OCI-LY1 (cell line): ENCODE data around the gene IFT57.

ENCODE experiments used
- H2AFZ ChIP-seq: fragments of 200-600 bp; sonication (generic), shearing (Covaris generic); 2 replicates; pipeline ENCODE4 v1.6.0; 2014; ENCODE audit warnings: antibody characterized with exemption, mild to moderate bottlenecking, low read length
- H3F3A ChIP-seq: fragments of 200-600 bp; sonication (generic), shearing (Covaris generic); 2 replicates; pipeline ENCODE4 v1.6.0; 2014; ENCODE audit warnings: mild to moderate bottlenecking, antibody characterized with exemption, low read length, moderate library complexity; ENCODE audit not compliant: insufficient read depth
- H3K27ac ChIP-seq: fragments of 200-600 bp; sonication (generic); 2 replicates; pipeline ENCODE4 v1.5.1; 2014; ENCODE audit warnings: low read length, mixed run types, mild to moderate bottlenecking, low read depth; ENCODE audit not compliant: poor library complexity, severe bottlenecking
- H3K27me3 ChIP-seq: fragments of 200-600 bp; sonication (generic); 2 replicates; pipeline ENCODE4 v1.6.0; 2014; ENCODE audit warnings: antibody characterized with exemption, mild to moderate bottlenecking, low read length, moderate library complexity; ENCODE audit not compliant: insufficient read depth
- H3K36me3 ChIP-seq: fragments of 200-600 bp; sonication (generic); 2 replicates; pipeline ENCODE4 v1.6.1; 2014; ENCODE audit warnings: mild to moderate bottlenecking, antibody characterized with exemption, low read length, moderate library complexity, mixed read lengths; ENCODE audit not compliant: insufficient read depth
- H3K4me1 ChIP-seq: fragments of 200-600 bp; sonication (generic); 2 replicates; pipeline ENCODE4 v1.5.1; 2014; ENCODE audit warnings: mild to moderate bottlenecking, low read length, moderate library complexity; ENCODE audit not compliant: insufficient read depth, severe bottlenecking
- H3K4me2 ChIP-seq: fragments of 200-600 bp; sonication (generic), shearing (Covaris generic); 2 replicates; pipeline ENCODE4 v1.6.1; 2014; ENCODE audit warnings: low read length
- H3K4me3 ChIP-seq: fragments of 200-600 bp; sonication (generic); 2 replicates; pipeline ENCODE4 v1.5.1; 2014; ENCODE audit warnings: low read length, low read depth, mild to moderate bottlenecking, mixed read lengths; ENCODE audit not compliant: poor library complexity, severe bottlenecking
- H3K79me2 ChIP-seq: fragments of 200-600 bp; shearing (Covaris generic); 2 replicates; pipeline ENCODE4 v1.6.1; 2016; ENCODE audit warnings: mixed run types, low read length, mixed read lengths; ENCODE audit not compliant: insufficient read depth
- H3K9ac ChIP-seq: fragments of 200-600 bp; sonication (generic), shearing (Covaris generic); 2 replicates; pipeline ENCODE4 v1.6.1; 2014; ENCODE audit warnings: mild to moderate bottlenecking, low read length, mixed read lengths
- H3K9me2 ChIP-seq: fragments of 200-600 bp; sonication (generic), shearing (Covaris generic); 2 replicates; pipeline ENCODE4 v1.6.1; 2014; ENCODE audit warnings: low read depth, mild to moderate bottlenecking, low read length, mixed read lengths
- H3K9me3 ChIP-seq: fragments of 200-600 bp; shearing (Covaris generic); 2 replicates; pipeline ENCODE4 v1.6.1; 2014; ENCODE audit warnings: low read length, mixed read lengths
- H4K20me1 ChIP-seq: fragments of 200-600 bp; sonication (generic), shearing (Covaris generic); 2 replicates; pipeline ENCODE4 v1.6.0; 2016; ENCODE audit warnings: mild to moderate bottlenecking, low read length; ENCODE audit not compliant: insufficient read depth
- EZH2 ChIP-seq: fragments of 200-600 bp; sonication (generic), shearing (Covaris generic); IDR thresholded peaks from 2 replicates; pipeline ENCODE4 v1.8.0; 2017; ENCODE audit warnings: borderline replicate concordance, mixed run types, mild to moderate bottlenecking, antibody characterized with exemption, low read length, moderate library complexity, mixed read lengths
- TF ChIP-seq, protein P1 (sequence below): fragments of 200-600 bp; sonication (generic), shearing (Covaris generic); IDR thresholded peaks from 2 replicates; pipeline ENCODE4 v1.5.1; 2017; ENCODE audit warnings: mild to moderate bottlenecking, antibody characterized with exemption, low read length, moderate library complexity, mixed read lengths

IFT57 gene

DNA sequence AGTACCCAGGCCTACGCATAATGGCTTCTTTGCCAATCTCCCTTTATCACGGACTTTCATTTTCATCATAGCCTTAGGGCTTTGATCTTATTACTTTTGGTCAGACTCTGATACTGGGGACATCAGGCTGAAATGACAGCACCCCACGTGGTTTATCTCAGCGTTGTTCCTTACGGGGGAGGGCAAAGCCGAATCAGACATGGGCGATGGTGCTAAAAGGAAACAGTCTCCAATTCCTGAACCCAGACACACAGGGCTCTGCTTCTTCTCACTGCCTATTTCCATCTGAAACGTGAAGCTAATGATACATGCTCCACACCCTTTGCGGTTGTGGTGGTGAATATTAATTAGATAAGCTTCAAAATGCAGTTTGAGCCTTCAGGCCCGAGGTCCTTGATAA lies 72.0 kb downstream of the IFT57 start:
- Histone ChIP-seq H3K4me3 (no peak overlapping the region), H3K27me3 (no peaks in the 10 kb centered on the region), H3K36me3 (peaks cover 4% of the 10 kb centered on the region; the same call in 1 of the 2 replicates), H3K4me1 (peaks cover 3% of the 10 kb centered on the region), H3F3A (no peaks in the 10 kb centered on the region), H4K20me1 (no peaks in the 10 kb centered on the region), H3K79me2 (no peaks in the 10 kb centered on the region), H3K9me2 (no peaks in the 10 kb centered on the region), H3K27ac (no peak overlapping the region), H3K9ac (no peak overlapping the region), H2AFZ (no peak overlapping the region), H3K4me2 (no peak overlapping the region), H3K9me3 (peaks cover 10% of the 10 kb centered on the region; the same call in 1 of the 2 replicates)
- no peak for TF ChIP-seq EZH2
- TF ChIP-seq, protein P1, sequence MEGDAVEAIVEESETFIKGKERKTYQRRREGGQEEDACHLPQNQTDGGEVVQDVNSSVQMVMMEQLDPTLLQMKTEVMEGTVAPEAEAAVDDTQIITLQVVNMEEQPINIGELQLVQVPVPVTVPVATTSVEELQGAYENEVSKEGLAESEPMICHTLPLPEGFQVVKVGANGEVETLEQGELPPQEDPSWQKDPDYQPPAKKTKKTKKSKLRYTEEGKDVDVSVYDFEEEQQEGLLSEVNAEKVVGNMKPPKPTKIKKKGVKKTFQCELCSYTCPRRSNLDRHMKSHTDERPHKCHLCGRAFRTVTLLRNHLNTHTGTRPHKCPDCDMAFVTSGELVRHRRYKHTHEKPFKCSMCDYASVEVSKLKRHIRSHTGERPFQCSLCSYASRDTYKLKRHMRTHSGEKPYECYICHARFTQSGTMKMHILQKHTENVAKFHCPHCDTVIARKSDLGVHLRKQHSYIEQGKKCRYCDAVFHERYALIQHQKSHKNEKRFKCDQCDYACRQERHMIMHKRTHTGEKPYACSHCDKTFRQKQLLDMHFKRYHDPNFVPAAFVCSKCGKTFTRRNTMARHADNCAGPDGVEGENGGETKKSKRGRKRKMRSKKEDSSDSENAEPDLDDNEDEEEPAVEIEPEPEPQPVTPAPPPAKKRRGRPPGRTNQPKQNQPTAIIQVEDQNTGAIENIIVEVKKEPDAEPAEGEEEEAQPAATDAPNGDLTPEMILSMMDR, result no peak

DNA sequence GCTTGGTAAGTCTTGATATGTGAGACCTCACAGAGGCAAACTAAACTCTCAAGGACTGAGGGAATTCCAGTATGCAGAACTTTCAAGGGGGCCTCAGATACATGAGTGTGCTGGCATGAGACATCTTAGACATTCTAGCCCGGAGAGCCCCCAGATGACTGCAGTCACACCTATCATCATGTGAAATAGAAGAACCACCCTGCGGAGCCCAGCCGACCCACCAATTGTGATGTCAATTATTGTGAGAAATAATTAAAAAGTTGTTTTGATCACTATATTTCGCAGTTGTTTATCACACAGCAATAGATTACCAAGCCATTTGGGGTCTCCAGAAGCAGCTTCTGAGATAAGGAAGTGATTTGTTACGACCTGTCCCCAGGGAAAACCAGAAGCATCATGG lies 76.1 kb downstream of the IFT57 start:
- TF ChIP-seq, protein P1, result no peak
- no peak for TF ChIP-seq EZH2
- H4K20me1 ChIP-seq, result no peaks in the 10 kb centered on the region
- no peaks in the 10 kb centered on the region for H3K9me2 ChIP-seq
- no peaks in the 10 kb centered on the region for H3K4me1 ChIP-seq
- peaks cover 4% of the 10 kb centered on the region; the same call in 1 of the 2 replicates for H3K36me3 ChIP-seq
- no peak overlapping the region for H3K27ac ChIP-seq
- no peaks in the 10 kb centered on the region for H3K79me2 ChIP-seq
- H3K4me3 ChIP-seq, result no peak overlapping the region
- no peak overlapping the region for H3K9ac ChIP-seq
- no peaks in the 10 kb centered on the region for H3F3A ChIP-seq
- no peak overlapping the region for H3K4me2 ChIP-seq
- peaks cover 10% of the 10 kb centered on the region; the same call in 1 of the 2 replicates for H3K9me3 ChIP-seq
- H3K27me3 ChIP-seq, result no peaks in the 10 kb centered on the region
- H2AFZ ChIP-seq, result no peak overlapping the region

DNA sequence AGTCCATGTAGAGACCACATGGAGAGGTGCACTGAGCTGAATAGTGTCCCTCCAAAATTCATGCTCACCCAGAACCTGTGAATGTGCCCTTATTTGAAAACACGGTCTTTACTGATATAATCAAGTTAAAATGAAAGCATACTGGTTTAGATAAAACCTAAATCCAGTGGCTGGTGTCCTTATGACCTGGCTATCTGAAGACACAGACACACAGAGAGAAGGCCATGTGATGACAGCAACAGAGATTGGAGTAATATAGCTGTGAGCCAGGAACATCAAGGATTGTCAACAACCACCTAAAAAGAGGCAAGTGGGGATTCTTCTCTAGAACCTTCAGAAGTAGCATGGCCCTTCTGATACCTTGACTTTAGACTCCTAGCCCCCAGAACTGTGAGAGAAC lies 76.6 kb downstream of the IFT57 start:
- Histone ChIP-seq H3K36me3 (peaks cover 4% of the 10 kb centered on the region; the same call in 1 of the 2 replicates), H3K79me2 (no peaks in the 10 kb centered on the region), H2AFZ (no peak overlapping the region), H4K20me1 (no peaks in the 10 kb centered on the region), H3K4me3 (no peak overlapping the region), H3K4me2 (no peak overlapping the region), H3K9me2 (no peaks in the 10 kb centered on the region), H3K27me3 (no peaks in the 10 kb centered on the region), H3K9me3 (peaks cover 10% of the 10 kb centered on the region; the same call in 1 of the 2 replicates), H3K9ac (no peak overlapping the region), H3F3A (no peaks in the 10 kb centered on the region), H3K27ac (no peak overlapping the region), H3K4me1 (no peaks in the 10 kb centered on the region)
- TF ChIP-seq, protein P1, result no peak
- TF ChIP-seq EZH2, result no peak
